Neutrophil (primary cell): ENCODE data around the gene POLN.

Experiments
- H3K27ac ChIP-seq: fragments of 200-600 bp; sonication (generic); 2 replicates; pipeline ENCODE4 v1.5.1; 2016; ENCODE audit warnings: mild to moderate bottlenecking, moderate library complexity
- H3K27me3 ChIP-seq: fragments of 200-600 bp; sonication (generic); 2 replicates; pipeline ENCODE4 v1.6.0; 2016; ENCODE audit warnings: mild to moderate bottlenecking
- H3K36me3 ChIP-seq: fragments of 200-600 bp; sonication (generic); 2 replicates; pipeline ENCODE4 v1.5.1; 2017
- H3K4me1 ChIP-seq, 2 experiments: fragments of 200-600 bp in 1 of 2; sonication (generic) in 1 of 2; 1 replicate in 1 of 2; 2 replicates in 1 of 2; pipeline versions ENCODE4 v1.5.1 to v1.6.1; 2013 to 2016; ENCODE audit warnings: low read depth in 1 of 2, low read length in 1 of 2, mild to moderate bottlenecking in 1 of 2, moderate library complexity in 1 of 2; ENCODE audit not compliant: control insufficient read depth in 1 of 2, insufficient read depth in 1 of 2
- H3K4me3 ChIP-seq, 2 experiments: fragments of 200-600 bp in 1 of 2; sonication (generic) in 1 of 2; 1 replicate in 1 of 2; 2 replicates in 1 of 2; pipeline ENCODE4 v1.5.1; 2013 to 2016; ENCODE audit warnings: low read depth in 1 of 2, low read length in 1 of 2, mild to moderate bottlenecking in 1 of 2, moderate library complexity in 1 of 2
- H3K9me3 ChIP-seq: fragments of 200-600 bp; sonication (generic); 2 replicates; pipeline ENCODE4 v1.5.1; 2016
- CTCF ChIP-seq: fragments of 200-600 bp; sonication (generic); IDR thresholded peaks from 2 replicates; pipeline ENCODE4 v1.5.1; 2016; ENCODE audit warnings: antibody characterized with exemption

Gene POLN

GRCh38 chr4:2132438-2132837 lies 109.5 kb downstream of the POLN start:
- TF ChIP-seq CTCF, result no peak
- Histone ChIP-seq H3K27ac (no peak overlapping the region), H3K27me3 (peaks cover 41% of the 10 kb centered on the region), H3K36me3 (no peaks in the 10 kb centered on the region), H3K4me3 (no peak overlapping the region), H3K4me1 (no peaks in the 10 kb centered on the region), H3K9me3 (no peaks in the 10 kb centered on the region)

GRCh38 chr4:2127609-2128332 lies 114.2 kb downstream of the POLN start:
- H3K27me3 ChIP-seq, result no peaks in the 10 kb centered on the region
- H3K4me3 ChIP-seq, result no peak overlapping the region
- no peaks in the 10 kb centered on the region for H3K4me1 ChIP-seq
- no peaks in the 10 kb centered on the region for H3K36me3 ChIP-seq
- no peaks in the 10 kb centered on the region for H3K9me3 ChIP-seq
- no peak overlapping the region for H3K27ac ChIP-seq
- TF ChIP-seq CTCF, result no peak

- no peak for TF ChIP-seq CTCF
- Histone ChIP-seq H3K36me3 (no peaks in the 10 kb centered on the region), H3K4me1 (no peaks in the 10 kb centered on the region), H3K4me3 (no peak overlapping the region), H3K27ac (no peak overlapping the region), H3K27me3 (peaks cover 8% of the 10 kb centered on the region), H3K9me3 (no peaks in the 10 kb centered on the region)
These were observed 115.4 kb downstream of the POLN start for GRCh38 chr4:2126309-2127043.

GRCh38 chr4:2125831-2126230 lies 116.1 kb downstream of the POLN start:
- no peaks in the 10 kb centered on the region for H3K9me3 ChIP-seq
- no peaks in the 10 kb centered on the region for H3K4me1 ChIP-seq
- H3K27me3 ChIP-seq, result peaks cover 8% of the 10 kb centered on the region
- no peak for TF ChIP-seq CTCF
- no peak overlapping the region for H3K4me3 ChIP-seq
- no peaks in the 10 kb centered on the region for H3K36me3 ChIP-seq
- H3K27ac ChIP-seq, result no peak overlapping the region

- no peaks in the 10 kb centered on the region for H3K36me3 ChIP-seq
- TF ChIP-seq CTCF, result no peak
- H3K27ac ChIP-seq, result no peak overlapping the region
These were observed 116.9 kb downstream of the POLN start for GRCh38 chr4:2125023-2125422.

More at GRCh38 chr4:2125023-2125422, 116.9 kb downstream of the POLN start:
- Histone ChIP-seq H3K4me1 (no peaks in the 10 kb centered on the region), H3K27me3 (peaks cover 13% of the 10 kb centered on the region), H3K9me3 (no peaks in the 10 kb centered on the region), H3K4me3 (no peak overlapping the region)
